ENCODE measurements around the gene SFTA2. TPM values are rescaled to one million over a fixed set of nuclear protein-coding genes. Genes with fewer than 3 reads are reported as not detected.

Gene SFTA2
- total RNA-seq (not detected in 2 replicates), polyA plus RNA-seq (0.86 and 1.8 TPM in 2 replicates)

GRCh38 chr6:30931969-30932645 lies at the start of gene SFTA2:
SFTA2 (minus strand) TSS chr6:30932170; CDS start chr6:30932096, 74 bp downstream.
- Histone ChIP-seq H3K27ac (no peak within 1 kb of the TSS), H3K36me3 (no peaks in the 10 kb centered on the region)

DNA sequence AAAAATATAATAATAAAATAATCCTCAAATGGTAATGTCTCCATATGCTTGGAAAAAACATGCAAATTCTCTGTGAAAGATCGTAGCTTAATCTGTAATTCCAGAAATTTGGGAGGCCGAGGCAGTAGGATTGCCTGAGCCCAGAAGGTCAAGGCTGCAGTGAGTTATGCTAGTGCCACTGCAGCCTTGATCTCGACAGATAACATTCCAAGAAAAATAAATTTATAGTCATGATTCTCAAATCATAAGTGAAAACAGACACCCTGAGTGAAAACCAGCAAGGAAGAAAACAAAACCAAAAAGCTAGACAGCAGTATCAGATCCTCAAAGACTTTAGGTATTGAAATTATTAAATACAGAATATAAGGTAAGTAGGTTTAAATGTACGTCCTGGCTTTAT lies 47.7 kb upstream of the SFTA2 start:
- DNase-seq (ENCODE audit: low read depth in 1 of 2, low spot score in 1 of 2) = no peak
- Histone ChIP-seq H3K27me3 (no peaks in the 10 kb centered on the region), H3K9me3 (ENCODE audit: low read depth) (no peaks in the 10 kb centered on the region), H3K27ac (no peak overlapping the region), H3K4me3 (no peak overlapping the region), H3K36me3 (no peaks in the 10 kb centered on the region), H3K4me1 (ENCODE audit: low read depth) (peaks cover 14% of the 10 kb centered on the region)
- TF ChIP-seq, protein P1, sequence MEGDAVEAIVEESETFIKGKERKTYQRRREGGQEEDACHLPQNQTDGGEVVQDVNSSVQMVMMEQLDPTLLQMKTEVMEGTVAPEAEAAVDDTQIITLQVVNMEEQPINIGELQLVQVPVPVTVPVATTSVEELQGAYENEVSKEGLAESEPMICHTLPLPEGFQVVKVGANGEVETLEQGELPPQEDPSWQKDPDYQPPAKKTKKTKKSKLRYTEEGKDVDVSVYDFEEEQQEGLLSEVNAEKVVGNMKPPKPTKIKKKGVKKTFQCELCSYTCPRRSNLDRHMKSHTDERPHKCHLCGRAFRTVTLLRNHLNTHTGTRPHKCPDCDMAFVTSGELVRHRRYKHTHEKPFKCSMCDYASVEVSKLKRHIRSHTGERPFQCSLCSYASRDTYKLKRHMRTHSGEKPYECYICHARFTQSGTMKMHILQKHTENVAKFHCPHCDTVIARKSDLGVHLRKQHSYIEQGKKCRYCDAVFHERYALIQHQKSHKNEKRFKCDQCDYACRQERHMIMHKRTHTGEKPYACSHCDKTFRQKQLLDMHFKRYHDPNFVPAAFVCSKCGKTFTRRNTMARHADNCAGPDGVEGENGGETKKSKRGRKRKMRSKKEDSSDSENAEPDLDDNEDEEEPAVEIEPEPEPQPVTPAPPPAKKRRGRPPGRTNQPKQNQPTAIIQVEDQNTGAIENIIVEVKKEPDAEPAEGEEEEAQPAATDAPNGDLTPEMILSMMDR (IDR thresholded peaks at IDR 0.05; ENCODE audit: low read depth, low read length) = no peak

More at GRCh38 chr6:30931969-30932645, at the start of gene SFTA2:
- no peaks in the 10 kb centered on the region for H3K9me3 ChIP-seq (ENCODE audit: low read depth)
- no peak for DNase-seq (ENCODE audit: low read depth in 1 of 2, low spot score in 1 of 2)
- TF ChIP-seq, protein P1 (IDR thresholded peaks at IDR 0.05; ENCODE audit: low read depth, low read length) = no peak
- H3K4me1 ChIP-seq (ENCODE audit: low read depth) = no peaks in the 10 kb centered on the region
- no peaks in the 10 kb centered on the region for H3K27me3 ChIP-seq
- H3K4me3 ChIP-seq = no peak within 1 kb of the TSS

DNA sequence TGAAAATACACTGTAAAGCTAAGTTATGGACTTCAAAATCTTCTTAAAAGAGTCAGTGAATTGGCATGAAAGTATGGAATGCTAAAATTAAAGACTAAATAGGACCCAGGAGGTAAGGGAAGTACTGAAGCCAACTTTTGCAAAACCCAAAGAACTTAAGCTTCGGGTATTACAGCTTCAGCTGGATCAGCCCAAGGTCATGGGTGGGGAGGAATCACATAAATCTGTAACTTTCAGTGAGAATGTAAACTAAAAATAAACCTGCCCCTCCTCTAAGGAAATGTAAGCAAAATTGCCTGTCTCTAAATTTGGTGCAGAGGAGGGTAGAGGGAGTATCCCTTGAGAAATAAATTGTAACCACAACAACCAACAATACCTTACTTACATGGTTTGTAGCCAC lies 47.2 kb upstream of the SFTA2 start:
- no peaks in the 10 kb centered on the region for H3K9me3 ChIP-seq (ENCODE audit: low read depth)
- H3K36me3 ChIP-seq = no peaks in the 10 kb centered on the region
- H3K4me3 ChIP-seq = no peak overlapping the region
- H3K4me1 ChIP-seq (ENCODE audit: low read depth) = peaks cover 14% of the 10 kb centered on the region
- no peak for DNase-seq (ENCODE audit: low read depth in 1 of 2, low spot score in 1 of 2)
- no peak overlapping the region for H3K27ac ChIP-seq
- TF ChIP-seq, protein P1 (IDR thresholded peaks at IDR 0.05; ENCODE audit: low read depth, low read length) = no peak
- no peaks in the 10 kb centered on the region for H3K27me3 ChIP-seq

DNA sequence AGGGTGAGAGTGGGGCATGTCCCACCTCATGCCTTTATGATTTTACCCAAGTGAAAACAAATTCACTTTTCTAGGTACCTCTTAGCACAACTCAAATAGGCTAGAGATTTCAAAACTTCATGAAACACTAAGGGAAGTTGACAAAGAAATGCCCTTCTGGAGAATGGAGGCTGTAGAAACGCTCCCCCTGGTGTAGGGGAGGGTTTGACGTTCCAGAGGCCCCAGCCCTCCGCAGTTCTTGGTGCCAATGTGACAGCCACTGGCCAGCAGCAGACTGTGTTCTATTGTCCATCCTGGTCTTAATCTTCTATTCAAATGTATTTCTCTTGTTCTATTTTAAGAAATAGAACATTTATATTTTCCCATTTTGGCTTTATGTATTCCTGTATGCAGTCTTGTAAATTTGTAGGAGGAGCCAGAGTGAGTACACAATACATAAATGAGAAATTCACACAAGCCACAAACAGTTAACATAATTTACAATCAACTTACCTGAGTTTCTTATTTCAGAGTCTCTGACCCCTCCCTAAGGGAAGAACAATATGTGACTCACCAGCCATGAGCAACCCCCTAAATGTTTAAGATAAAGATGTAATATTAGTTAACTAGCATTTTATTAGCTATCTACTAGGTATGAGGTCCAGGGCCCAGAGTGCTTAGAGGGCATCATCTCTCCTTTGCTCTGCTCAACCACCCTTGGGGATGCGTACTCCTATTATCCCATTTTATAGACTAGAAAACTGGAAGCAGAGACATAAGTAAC lies 42.7 kb upstream of the SFTA2 start:
- H3K27ac ChIP-seq = no peak overlapping the region
- no peaks in the 10 kb centered on the region for H3K27me3 ChIP-seq
- H3K4me1 ChIP-seq (ENCODE audit: low read depth) = no peaks in the 10 kb centered on the region
- TF ChIP-seq, protein P1 (IDR thresholded peaks at IDR 0.05; ENCODE audit: low read depth, low read length) = no peak
- H3K4me3 ChIP-seq = no peak overlapping the region
- H3K9me3 ChIP-seq (ENCODE audit: low read depth) = no peaks in the 10 kb centered on the region
- no peaks in the 10 kb centered on the region for H3K36me3 ChIP-seq
- DNase-seq (ENCODE audit: low read depth in 1 of 2, low spot score in 1 of 2) = no peak

DNA sequence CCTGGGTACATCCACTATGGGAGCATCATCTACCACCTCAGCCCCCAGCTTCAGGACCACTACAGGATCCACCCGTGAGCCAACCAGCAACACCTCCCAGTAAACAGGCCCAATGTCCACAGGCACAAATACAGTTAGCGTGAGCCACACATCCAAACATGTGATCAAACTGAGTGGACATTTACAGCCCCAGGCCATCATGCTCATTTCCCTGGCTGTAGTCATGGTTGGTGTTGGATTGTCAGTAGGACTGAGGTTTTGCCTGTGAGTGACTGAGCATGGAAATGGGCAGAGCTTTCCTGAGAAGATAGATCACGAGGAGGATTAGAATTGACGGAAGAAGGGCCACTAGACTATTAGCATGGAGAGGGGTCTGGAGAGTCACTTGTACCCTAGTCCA lies 40.8 kb upstream of the SFTA2 start:
- H3K4me1 ChIP-seq (ENCODE audit: low read depth) = no peaks in the 10 kb centered on the region
- no peaks in the 10 kb centered on the region for H3K9me3 ChIP-seq (ENCODE audit: low read depth)
- H3K27me3 ChIP-seq = no peaks in the 10 kb centered on the region
- H3K27ac ChIP-seq = no peak overlapping the region
- no peak for DNase-seq (ENCODE audit: low read depth in 1 of 2, low spot score in 1 of 2)
- no peak overlapping the region for H3K4me3 ChIP-seq
- H3K36me3 ChIP-seq = no peaks in the 10 kb centered on the region
- TF ChIP-seq, protein P1 (IDR thresholded peaks at IDR 0.05; ENCODE audit: low read depth, low read length) = no peak
